Neural progenitor cell (in vitro differentiated cells): ENCODE results near the gene DNAJC18.

Experiments
- CTCF ChIP-seq: fragments of 200-600 bp; sonication (generic); IDR thresholded peaks from 2 replicates; pipeline ENCODE4 v1.5.1; 2017; ENCODE audit warnings: antibody characterized with exemption, mild to moderate bottlenecking
- EZH2 ChIP-seq: fragments of 200-600 bp; sonication (generic); IDR thresholded peaks from 2 replicates; pipeline ENCODE4 v1.6.1; 2017; ENCODE audit warnings: antibody characterized with exemption, mild to moderate bottlenecking, moderate library complexity
- EZH2phosphoT487 ChIP-seq: fragments of 200-600 bp; sonication (generic); IDR thresholded peaks from 2 replicates; pipeline ENCODE4 v1.6.1; 2017; ENCODE audit warnings: antibody characterized with exemption

GRCh38 chr5:139470821-139471300 is 31.5 kb upstream of the DNAJC18 start, which contains the start of gene SMIM33:
- TF ChIP-seq CTCF, result no peak
- TF ChIP-seq EZH2, result no peak
- no peak for TF ChIP-seq EZH2phosphoT487
